D721Med (cell line): ENCODE measurements around the gene HDAC4.

ENCODE experiments used
- DNase-seq: peaks from one replicate; pipeline ENCODE4 v3.0.0; 2011; ENCODE audit warnings: low spot score; ENCODE audit not compliant: insufficient read length
- FAIRE-seq: peaks from 2 replicates; lab custom pipeline; 2011; peaks lifted over from hg19 to GRCh38; lab: Jason Lieb, UNC
- CTCF ChIP-seq: IDR thresholded peaks from 2 replicates; pipeline ENCODE4 v1.5.1; 2012; ENCODE audit warnings: mild to moderate bottlenecking, control low read depth; ENCODE audit not compliant: insufficient read depth; ENCODE audit errors: missing control alignments

HDAC4 gene

GRCh38 chr2:239093542-239093941, 307.3 kb downstream of the HDAC4 start:
- no peak for DNase-seq
- no peak for FAIRE-seq

GRCh38 chr2:239092571-239093294, 308.1 kb downstream of the HDAC4 start:
- FAIRE-seq (no peak), DNase-seq (no peak)
- no peak for TF ChIP-seq CTCF

More at GRCh38 chr2:239093542-239093941, 307.3 kb downstream of the HDAC4 start:
- no peak for TF ChIP-seq CTCF

- no peak for DNase-seq
- no peak for TF ChIP-seq CTCF
- FAIRE-seq, result no peak
Observed at GRCh38 chr2:239089884-239090283, 310.9 kb downstream of the HDAC4 start.

- TF ChIP-seq CTCF, result no peak
- DNase-seq (no peak), FAIRE-seq (no peak)
Observed at GRCh38 chr2:239087046-239087710, 313.6 kb downstream of the HDAC4 start.

GRCh38 chr2:239086325-239087020, 314.3 kb downstream of the HDAC4 start:
- TF ChIP-seq CTCF, result no peak
- FAIRE-seq (no peak), DNase-seq (no peak)

- no peak for TF ChIP-seq CTCF
- no peak for DNase-seq
- FAIRE-seq, result no peak
Observed at GRCh38 chr2:239085201-239085992, 315.4 kb downstream of the HDAC4 start.
